Liver (tissue), 9 donors: Measurements from ENCODE around the gene HOMER3. TPM values are rescaled to one million over a fixed set of nuclear protein-coding genes. Genes with fewer than 3 reads are reported as not detected.

Source experiments
- DNase-seq: peaks from one replicate; pipeline ENCODE4 v3.0.0-alpha.2; 2017; ENCODE audit warnings: low spot score
- H3K27ac ChIP-seq, 2 donors: one replicate each; pipeline ENCODE4 v1.7.0; 2013; ENCODE audit warnings: inconsistent platforms in 2 of 2, low read length in 2 of 2, control low read depth in 1 of 2, low read depth in 1 of 2, mild to moderate bottlenecking in 1 of 2
- H3K27me3 ChIP-seq, 4 donors: one replicate each; pipeline versions ENCODE4 v1.6.1 to v1.7.0; 2013; ENCODE audit warnings: low read length in 3 of 4, inconsistent platforms in 1 of 4, mild to moderate bottlenecking in 1 of 4, moderate library complexity in 1 of 4; ENCODE audit not compliant: control insufficient read depth in 4 of 4, insufficient read depth in 4 of 4
- H3K36me3 ChIP-seq, 4 donors: one replicate each; pipeline versions ENCODE4 v1.6.1 to v1.7.0; 2013; ENCODE audit warnings: low read length in 3 of 4, mild to moderate bottlenecking in 3 of 4, low read depth in 1 of 4, moderate library complexity in 1 of 4; ENCODE audit not compliant: control insufficient read depth in 4 of 4, insufficient read depth in 3 of 4
- H3K4me1 ChIP-seq, 4 donors: one replicate each; pipeline versions ENCODE4 v1.6.1 to v1.7.0; 2013; ENCODE audit warnings: low read length in 3 of 4, mild to moderate bottlenecking in 3 of 4, moderate library complexity in 1 of 4; ENCODE audit not compliant: control insufficient read depth in 4 of 4, insufficient read depth in 4 of 4
- H3K4me3 ChIP-seq, 3 donors: one replicate each; pipeline versions ENCODE4 v1.6.1 to v1.7.0; 2013; ENCODE audit warnings: low read length in 3 of 3, control low read depth in 1 of 3, low read depth in 1 of 3, mild to moderate bottlenecking in 1 of 3
- H3K9ac ChIP-seq, 2 donors: one replicate each; pipeline ENCODE4 v1.7.0; 2013; ENCODE audit warnings: low read length in 2 of 2, mild to moderate bottlenecking in 2 of 2, moderate library complexity in 2 of 2, control low read depth in 1 of 2, low read depth in 1 of 2
- H3K9me3 ChIP-seq, 4 donors: one replicate each; pipeline versions ENCODE4 v1.6.1 to v1.7.0; 2013; ENCODE audit warnings: low read length in 3 of 4; ENCODE audit not compliant: control insufficient read depth in 4 of 4
- ATF3 ChIP-seq: IDR thresholded peaks from 2 replicates; pipeline ENCODE4 v1.6.1; 2016; ENCODE audit warnings: antibody characterized with exemption
- CTCF ChIP-seq: fragments of 150-350 bp; IDR thresholded peaks from 2 replicates; pipeline ENCODE4 v1.5.1; 2017; ENCODE audit warnings: improper control_type of control experiment, low read depth, low read length; ENCODE audit not compliant: missing input control
- EGR1 ChIP-seq, 2 donors: IDR thresholded peaks; 2 replicates each; pipeline ENCODE4 v1.6.1; 2016 to 2018; ENCODE audit warnings: antibody characterized with exemption in 2 of 2, low read depth in 2 of 2
- FOXA1 ChIP-seq: IDR thresholded peaks from 2 replicates; pipeline ENCODE4 v1.6.1; 2016; ENCODE audit warnings: antibody characterized with exemption
- FOXA2 ChIP-seq: IDR thresholded peaks from 2 replicates; pipeline ENCODE4 v1.6.1; 2016; ENCODE audit warnings: antibody characterized with exemption
- GABPA ChIP-seq, 2 donors: IDR thresholded peaks in 1 of 2; conservative IDR thresholded peaks in 1 of 2; 2 replicates each; pipeline ENCODE4 v1.6.1; 2016; ENCODE audit warnings: antibody characterized with exemption in 2 of 2, mild to moderate bottlenecking in 1 of 2, moderate library complexity in 1 of 2
- HNF4A ChIP-seq, 2 donors: conservative IDR thresholded peaks; 2 replicates each; pipeline ENCODE4 v1.6.1; 2016; ENCODE audit warnings: antibody characterized with exemption in 2 of 2, mild to moderate bottlenecking in 2 of 2
- JUND ChIP-seq, 2 donors: IDR thresholded peaks; 2 replicates each; pipeline ENCODE4 v1.6.1; 2016; ENCODE audit warnings: antibody characterized with exemption in 2 of 2
- NR2F2 ChIP-seq: IDR thresholded peaks from 2 replicates; pipeline ENCODE4 v1.6.1; 2016; ENCODE audit warnings: antibody characterized with exemption
- RAD21 ChIP-seq, 2 donors: IDR thresholded peaks; 2 replicates each; pipeline ENCODE4 v1.6.1; 2016; ENCODE audit warnings: antibody characterized with exemption in 2 of 2, mild to moderate bottlenecking in 2 of 2
- RXRA ChIP-seq, 2 donors: IDR thresholded peaks; 2 replicates each; pipeline ENCODE4 v1.6.1; 2017 to 2018; ENCODE audit warnings: antibody characterized with exemption in 2 of 2, mild to moderate bottlenecking in 1 of 2
- SP1 ChIP-seq: IDR thresholded peaks from 2 replicates; pipeline ENCODE4 v1.6.1; 2018; ENCODE audit warnings: antibody characterized with exemption, mild to moderate bottlenecking
- TAF1 ChIP-seq: conservative IDR thresholded peaks from 2 replicates; pipeline ENCODE4 v1.6.1; 2016; ENCODE audit warnings: antibody characterized with exemption, mild to moderate bottlenecking
- YY1 ChIP-seq: IDR thresholded peaks from 2 replicates; pipeline ENCODE4 v1.6.1; 2016; ENCODE audit warnings: antibody characterized with exemption, mild to moderate bottlenecking
- WGBS: extraction: QIAGEN DNeasy Blood & Tissue Kit; methylation state at CpG from one replicate; pipeline ENCODE4 v1.1.7; 2013; 5-methylcytosine and 5-hydroxymethylcytosine counted together
- polyA plus RNA-seq, 2 donors: library from polyadenylated mRNA; stranded (reverse) in 1 of 2; unstranded in 1 of 2; fragments of 200-250 nt in 1 of 2; fragments of >200 nt in 1 of 2; fragmentation: Nextera tagmentation in 1 of 2; extraction: Ambion mirVana in 1 of 2; gene quantifications; one replicate each; pipeline versions ENCODE4 v1.2.1 to v1.2.3, GENCODE V29; 2013 to 2015
- total RNA-seq, 2 donors: library from RNA; depleted of rRNA; stranded (reverse); fragments of >200 nt; gene quantifications; one replicate each; pipeline ENCODE4 v1.2.3, GENCODE V29; 2014
- TF ChIP-seq, protein P1 (sequence below): IDR thresholded peaks from 2 replicates; pipeline ENCODE4 v1.6.1; 2016; ENCODE audit warnings: antibody characterized with exemption
- donor health status: healthy.
- donor health status: healthy.
- donor health status: healthy.
- donor health status: healthy.
- donor health status: healthy.

The HOMER3 gene
- total RNA-seq (1 to 10 TPM; 3.0 to 5.4 TPM), polyA plus RNA-seq (1 to 10 TPM in 1 of 2 donors, under 1 TPM in 1; 0.18 to 3.9 TPM)

DNA sequence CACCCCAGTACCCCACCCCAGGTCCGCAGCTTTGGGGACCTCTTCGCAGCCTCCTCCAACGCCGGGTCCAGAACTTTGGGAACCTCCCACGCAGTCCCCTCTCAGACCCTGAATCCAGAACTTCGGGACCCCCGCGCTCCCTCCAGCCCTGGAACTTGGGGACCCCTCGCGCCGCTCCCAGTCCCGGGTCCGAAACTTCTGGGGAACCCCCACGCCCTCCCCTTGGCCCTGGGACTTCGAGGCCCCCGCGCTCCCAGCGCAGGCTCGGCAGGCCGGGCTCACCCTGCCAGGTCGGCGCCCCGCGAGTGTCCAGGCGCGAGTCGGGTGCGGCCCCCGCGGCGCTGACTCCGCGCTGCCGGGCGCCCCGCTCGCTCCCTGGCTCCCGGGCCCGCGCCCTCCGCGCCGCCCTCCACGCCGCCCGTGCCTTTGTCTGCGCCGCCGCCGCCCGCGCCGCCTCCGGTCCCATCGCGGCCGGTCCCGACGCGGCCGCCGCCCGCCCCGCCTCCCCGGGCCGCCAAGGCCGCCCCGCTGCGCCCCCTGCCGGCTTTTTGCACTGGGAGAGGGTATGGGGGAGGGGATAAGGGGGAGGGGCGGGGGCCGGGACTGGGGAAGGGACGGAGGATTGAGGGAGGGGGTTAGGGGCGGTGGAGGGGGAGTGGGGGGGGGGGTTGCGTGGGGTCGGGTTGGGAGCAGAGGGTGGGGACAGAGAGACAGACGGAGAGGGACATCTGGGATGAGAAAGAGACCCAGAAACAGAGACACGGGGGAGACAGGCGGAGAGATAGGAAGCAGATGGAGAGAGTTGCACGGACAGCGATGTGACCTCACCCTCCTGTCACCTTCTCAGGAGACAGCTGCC lies at the start of gene HOMER3:
TSS of gene HOMER3 (minus strand) at position 449 of the 859 bp plus-strand sequence. CDS start 2,235 bp downstream, outside the sequence.
- H3K4me1 ChIP-seq = peaks cover 2 to 6% (median 4%) of the 10 kb centered on the region in 4 donors
- 2% methylated on average over 81 of the region's 81 CpGs for WGBS
- peak within 1 kb of the TSS; percentile 7 to 53 for H3K9ac ChIP-seq

DNA sequence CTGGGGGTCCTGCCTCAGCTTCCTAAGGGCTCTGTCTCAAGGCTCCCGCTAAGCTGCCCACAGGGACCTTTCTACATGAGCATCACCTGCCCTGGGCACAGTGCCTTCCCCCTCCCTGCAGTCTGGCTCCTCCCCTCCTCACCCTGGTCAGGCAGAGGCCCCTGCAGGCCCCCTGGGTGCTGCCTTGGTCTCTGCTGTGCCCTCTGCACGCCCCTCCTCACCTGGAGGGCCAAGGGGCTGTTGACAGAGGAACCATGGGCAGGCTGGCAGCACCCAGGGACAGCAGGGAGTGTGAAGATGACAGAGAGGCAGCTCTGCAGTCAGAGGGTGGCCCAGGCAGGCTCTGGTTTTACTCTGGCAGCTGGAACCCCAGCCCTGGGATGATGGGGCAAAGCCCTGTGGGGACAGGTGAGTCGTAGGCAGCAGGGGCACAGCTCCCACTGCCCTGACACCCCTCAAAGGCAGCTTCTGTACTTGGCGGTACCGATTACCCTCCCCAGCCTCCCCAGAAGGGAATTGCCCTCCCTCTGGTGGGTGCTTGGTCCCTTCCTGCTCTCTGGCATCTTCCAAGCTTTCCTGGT lies 49.2 kb upstream of the HOMER3 start:
- Histone ChIP-seq H3K4me3 (no peak overlapping the region), H3K4me1 (peaks cover 0 to 3% (median 0%) of the 10 kb centered on the region in 4 donors), H3K27ac (no peak overlapping the region), H3K27me3 (no peaks in the 10 kb centered on the region), H3K9me3 (no peaks in the 10 kb centered on the region), H3K36me3 (peaks cover 6 to 31% (median 18%) of the 10 kb centered on the region in 4 donors), H3K9ac (no peak overlapping the region)
- no peak for DNase-seq
- 90% methylated on average over 5 of the region's 5 CpGs for WGBS
- no peak for TF ChIP-seq FOXA1
- TF ChIP-seq RXRA (IDR thresholded peaks at IDR 0.05) = no peak
- no peak for TF ChIP-seq CTCF
- no peak for TF ChIP-seq GABPA (IDR thresholded peaks at IDR 0.05 in 1 of 2, conservative IDR thresholded peaks at IDR 0.05 in 1 of 2)
- TF ChIP-seq FOXA2 = no peak
- TF ChIP-seq EGR1 (IDR thresholded peaks at IDR 0.05; ENCODE audit: low read depth in 2 of 2) = no peak
- no peak for TF ChIP-seq NR2F2
- no peak for TF ChIP-seq HNF4A (conservative IDR thresholded peaks at IDR 0.05)
- TF ChIP-seq JUND (IDR thresholded peaks at IDR 0.05) = no peak
- TF ChIP-seq ATF3 = no peak
- no peak for TF ChIP-seq TAF1
- TF ChIP-seq SP1 = no peak
- TF ChIP-seq YY1 = no peak
- TF ChIP-seq, protein P1, sequence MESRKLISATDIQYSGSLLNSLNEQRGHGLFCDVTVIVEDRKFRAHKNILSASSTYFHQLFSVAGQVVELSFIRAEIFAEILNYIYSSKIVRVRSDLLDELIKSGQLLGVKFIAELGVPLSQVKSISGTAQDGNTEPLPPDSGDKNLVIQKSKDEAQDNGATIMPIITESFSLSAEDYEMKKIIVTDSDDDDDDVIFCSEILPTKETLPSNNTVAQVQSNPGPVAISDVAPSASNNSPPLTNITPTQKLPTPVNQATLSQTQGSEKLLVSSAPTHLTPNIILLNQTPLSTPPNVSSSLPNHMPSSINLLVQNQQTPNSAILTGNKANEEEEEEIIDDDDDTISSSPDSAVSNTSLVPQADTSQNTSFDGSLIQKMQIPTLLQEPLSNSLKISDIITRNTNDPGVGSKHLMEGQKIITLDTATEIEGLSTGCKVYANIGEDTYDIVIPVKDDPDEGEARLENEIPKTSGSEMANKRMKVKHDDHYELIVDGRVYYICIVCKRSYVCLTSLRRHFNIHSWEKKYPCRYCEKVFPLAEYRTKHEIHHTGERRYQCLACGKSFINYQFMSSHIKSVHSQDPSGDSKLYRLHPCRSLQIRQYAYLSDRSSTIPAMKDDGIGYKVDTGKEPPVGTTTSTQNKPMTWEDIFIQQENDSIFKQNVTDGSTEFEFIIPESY = no peak

More for the DNA sequence above, at the start of gene HOMER3:
- TF ChIP-seq RAD21 (IDR thresholded peaks at IDR 0.05) (peak; percentile 7 to 8), CTCF (peak; percentile 21)
- TF ChIP-seq, protein P1 = no peak
- Histone ChIP-seq H3K9me3 (no peaks in the 10 kb centered on the region), H3K27me3 (no peaks in the 10 kb centered on the region), H3K27ac (peak within 1 kb of the TSS in 1 of 2 donors; percentile 20), H3K4me3 (peak within 1 kb of the TSS; percentile 34 to 69 (median 63)), H3K36me3 (no peaks in the 10 kb centered on the region)
- peak; percentile 81 for DNase-seq
